Activated CD8-positive, alpha-beta T cell treated with anti-CD3 and anti-CD28 coated beads for 36 hours (primary cell): Measurements from ENCODE around the gene NCS1. TPM values are rescaled to one million over a fixed set of nuclear protein-coding genes. Genes with fewer than 3 reads are reported as not detected.
A peak's percentile ranks its signal among the peaks of the same experiment; 100 is the strongest.

Source experiments
- ATAC-seq: fragments of 200-7000 bp; cut with Tn5 transposase; one replicate; pipeline ENCODE4 v1.10.0; 2021; ENCODE audit warnings: mild to moderate bottlenecking, moderate library complexity
- CTCF ChIA-PET: fragments of 350-600 bp; sonication (Branson Sonifier 250); formaldehyde crosslinking; loops from one replicate; lab custom pipeline; 2021; ENCODE audit warnings: antibody characterized with exemption; lab: Charles Lee
- POLR2A ChIA-PET: fragments of 350-600 bp; sonication (Branson Sonifier 250); formaldehyde crosslinking; loops from one replicate; lab custom pipeline; 2021; ENCODE audit warnings: antibody characterized with exemption; lab: Charles Lee
- DNase-seq: peaks from one replicate; pipeline ENCODE4 v3.0.0-alpha.2; 2020
- H3K27ac Mint-ChIP-seq: one replicate; pipeline ENCODE4 v1.8.0; 2021; ENCODE audit warnings: mild to moderate bottlenecking, mixed read lengths
- H3K27me3 Mint-ChIP-seq: one replicate; pipeline ENCODE4 v1.8.0; 2021; ENCODE audit warnings: mixed read lengths
- H3K36me3 Mint-ChIP-seq: one replicate; pipeline ENCODE4 v1.8.0; 2021; ENCODE audit warnings: low read depth, mixed read lengths
- H3K4me1 Mint-ChIP-seq: one replicate; pipeline ENCODE4 v1.8.0; 2021; ENCODE audit warnings: low read depth, mixed read lengths
- H3K4me3 Mint-ChIP-seq: one replicate; pipeline ENCODE4 v1.8.0; 2021; ENCODE audit warnings: mild to moderate bottlenecking, moderate library complexity, mixed read lengths
- H3K9me3 Mint-ChIP-seq: one replicate; pipeline ENCODE4 v1.8.0; 2021; ENCODE audit warnings: mixed read lengths
- intact Hi-C: fragments of 100-400 bp; cut with micrococcal nuclease; formaldehyde crosslinking; loops from one replicate; pipeline ENCODE4 v1.10.0; 2022
- total RNA-seq, 2 experiments: library from RNA; stranded (reverse); gene quantifications; one replicate each; pipeline ENCODE4 v1.2.3, GENCODE V29; 2021
- TF ChIP-seq, protein P1 (sequence below): fragments of 200-600 bp; IDR thresholded peaks from one replicate; pipeline ENCODE4 v1.8.0; 2022; ENCODE audit warnings: antibody characterized with exemption, mild to moderate bottlenecking

The NCS1 gene
- total RNA-seq, 2 experiments from 2014 or later = 21.2 to 21.3 TPM

DNA sequence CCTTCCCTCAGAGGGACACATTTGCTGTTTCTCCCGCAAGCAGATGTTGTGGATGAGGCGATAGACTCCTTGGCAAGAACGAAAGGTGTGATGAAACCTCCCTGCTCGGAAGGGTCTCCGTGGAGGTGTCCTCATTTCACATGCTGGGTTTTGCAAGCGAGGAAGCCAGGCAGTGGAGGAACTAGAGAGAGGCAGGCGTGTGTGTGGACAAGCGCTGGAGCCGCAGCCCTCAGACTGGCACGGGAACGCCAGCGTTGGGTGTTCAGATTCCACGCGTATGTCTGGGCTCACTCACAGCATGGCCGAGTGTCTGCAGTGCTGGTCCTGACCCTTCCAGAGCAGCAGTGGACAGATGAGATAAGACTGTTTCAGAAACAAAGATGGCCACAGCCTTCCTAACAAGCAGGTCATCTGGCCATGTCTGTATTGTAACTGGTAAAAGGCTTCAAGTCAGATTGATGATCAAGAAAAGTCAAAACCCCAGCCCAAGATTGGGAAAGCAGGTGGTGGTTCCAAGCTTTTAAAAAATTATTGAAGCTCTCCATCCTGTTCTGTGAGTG lies 35.0 kb upstream of the NCS1 start:
- Mint-ChIP-seq H3K9me3 (no peaks in the 10 kb centered on the region), H3K4me3 (no peak overlapping the region), H3K27me3 (no peaks in the 10 kb centered on the region), H3K4me1 (peaks cover 55% of the 10 kb centered on the region), H3K27ac (no peak overlapping the region), H3K36me3 (peaks cover 31% of the 10 kb centered on the region)
- intact Hi-C loops = no loop called here
- TF ChIP-seq, protein P1, sequence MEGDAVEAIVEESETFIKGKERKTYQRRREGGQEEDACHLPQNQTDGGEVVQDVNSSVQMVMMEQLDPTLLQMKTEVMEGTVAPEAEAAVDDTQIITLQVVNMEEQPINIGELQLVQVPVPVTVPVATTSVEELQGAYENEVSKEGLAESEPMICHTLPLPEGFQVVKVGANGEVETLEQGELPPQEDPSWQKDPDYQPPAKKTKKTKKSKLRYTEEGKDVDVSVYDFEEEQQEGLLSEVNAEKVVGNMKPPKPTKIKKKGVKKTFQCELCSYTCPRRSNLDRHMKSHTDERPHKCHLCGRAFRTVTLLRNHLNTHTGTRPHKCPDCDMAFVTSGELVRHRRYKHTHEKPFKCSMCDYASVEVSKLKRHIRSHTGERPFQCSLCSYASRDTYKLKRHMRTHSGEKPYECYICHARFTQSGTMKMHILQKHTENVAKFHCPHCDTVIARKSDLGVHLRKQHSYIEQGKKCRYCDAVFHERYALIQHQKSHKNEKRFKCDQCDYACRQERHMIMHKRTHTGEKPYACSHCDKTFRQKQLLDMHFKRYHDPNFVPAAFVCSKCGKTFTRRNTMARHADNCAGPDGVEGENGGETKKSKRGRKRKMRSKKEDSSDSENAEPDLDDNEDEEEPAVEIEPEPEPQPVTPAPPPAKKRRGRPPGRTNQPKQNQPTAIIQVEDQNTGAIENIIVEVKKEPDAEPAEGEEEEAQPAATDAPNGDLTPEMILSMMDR = no peak
- DNase-seq (no peak), ATAC-seq (no peak)
- CTCF ChIA-PET = no interaction called here
- POLR2A ChIA-PET = interaction anchor here (0.7 kb wide), 1 partner anchor 30 kb away, joined by 5 read pairs; no protein-coding TSS in a partner anchor

DNA sequence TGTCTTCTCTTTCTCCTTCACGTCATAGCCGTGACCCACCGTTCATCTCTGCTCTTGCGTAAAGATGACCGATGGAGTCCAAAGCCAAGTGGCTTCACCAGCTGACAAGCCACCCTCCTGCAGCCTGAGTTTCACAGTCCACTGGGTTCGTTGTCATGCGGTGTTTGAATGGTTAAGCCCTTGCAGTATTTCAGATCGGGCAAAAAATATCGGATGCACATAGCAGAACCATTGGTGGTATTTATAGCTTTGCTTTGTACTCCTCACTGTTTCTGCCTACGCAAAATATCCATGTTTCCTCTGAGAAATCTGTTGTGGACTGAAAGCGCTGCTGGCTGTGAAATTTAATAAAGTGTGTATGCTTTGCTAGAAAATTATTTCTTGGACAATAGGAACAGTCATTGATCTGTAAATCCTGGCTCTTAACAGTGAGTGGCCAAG lies 34.5 kb upstream of the NCS1 start:
- ChIA-PET CTCF (no interaction called here), POLR2A (interaction anchor here (0.7 kb wide), 1 partner anchor 30 kb away, joined by 5 read pairs; no protein-coding TSS in a partner anchor)
- H3K4me3 Mint-ChIP-seq = no peak overlapping the region
- no peaks in the 10 kb centered on the region for H3K9me3 Mint-ChIP-seq
- ATAC-seq (no peak), DNase-seq (no peak)
- intact Hi-C loops = no loop called here
- peaks cover 31% of the 10 kb centered on the region for H3K36me3 Mint-ChIP-seq
- H3K27ac Mint-ChIP-seq = no peak overlapping the region
- TF ChIP-seq, protein P1 = no peak
- peaks cover 60% of the 10 kb centered on the region for H3K4me1 Mint-ChIP-seq
- H3K27me3 Mint-ChIP-seq = no peaks in the 10 kb centered on the region

DNA sequence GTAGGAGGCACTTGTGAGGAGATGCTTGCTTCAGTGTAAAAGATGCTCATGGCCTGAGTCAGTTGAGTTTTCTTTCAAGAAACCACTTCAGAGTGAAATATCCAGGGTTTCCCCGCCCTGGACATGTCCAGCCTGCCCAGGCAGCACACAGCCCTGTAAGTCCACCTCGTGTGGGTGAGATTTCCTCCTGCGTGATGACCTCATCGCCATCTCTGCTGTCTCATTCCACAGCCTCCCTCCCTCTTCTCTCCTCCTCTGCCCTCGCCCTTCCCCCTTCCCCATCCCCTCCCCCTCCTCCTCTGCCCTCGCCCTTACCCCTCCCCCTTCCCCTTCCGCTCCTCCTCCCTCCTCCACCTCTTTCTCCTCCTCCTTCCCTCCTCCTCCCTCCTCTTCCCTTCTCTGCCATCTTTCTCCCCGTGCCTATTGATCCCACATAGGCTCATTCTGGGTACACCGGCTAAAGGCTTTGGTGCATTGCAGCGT lies 34.0 kb upstream of the NCS1 start:
- POLR2A ChIA-PET = interaction anchor here (1.0 to 6.4 kb wide), 2 partner anchors 9 to 184 kb away, joined by 3 to 65 read pairs; no protein-coding TSS in a partner anchor
- no peak overlapping the region for H3K27ac Mint-ChIP-seq
- ATAC-seq (no peak), DNase-seq (no peak)
- CTCF ChIA-PET = no interaction called here
- H3K4me3 Mint-ChIP-seq = no peak overlapping the region
- peaks cover 61% of the 10 kb centered on the region for H3K4me1 Mint-ChIP-seq
- no peaks in the 10 kb centered on the region for H3K9me3 Mint-ChIP-seq
- TF ChIP-seq, protein P1 = no peak
- peaks cover 31% of the 10 kb centered on the region for H3K36me3 Mint-ChIP-seq
- peaks cover under 1% of the 10 kb centered on the region for H3K27me3 Mint-ChIP-seq
- intact Hi-C loops = no loop called here

DNA sequence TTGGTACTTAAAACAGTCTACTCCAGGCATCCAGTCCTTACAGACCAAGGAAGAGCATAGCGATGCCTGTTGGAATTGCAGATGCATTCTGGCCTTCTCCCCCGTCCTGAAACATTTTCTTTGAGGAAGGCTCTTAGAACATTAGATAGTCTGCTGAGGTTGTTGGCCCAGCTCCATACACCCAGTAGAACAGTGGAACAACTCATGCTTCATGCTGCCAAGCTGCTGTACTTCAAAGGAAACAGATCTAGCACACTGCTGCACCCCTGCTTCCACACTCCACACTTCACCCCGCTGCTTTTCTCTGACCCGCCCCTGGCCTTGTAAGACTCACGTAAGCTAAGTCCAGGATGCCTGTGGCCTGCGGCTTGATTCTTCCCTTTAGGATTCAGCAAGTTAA lies 33.4 kb upstream of the NCS1 start:
- Mint-ChIP-seq H3K4me1 (peaks cover 67% of the 10 kb centered on the region), H3K27me3 (peaks cover 6% of the 10 kb centered on the region), H3K4me3 (no peak overlapping the region), H3K27ac (peak overlapping the region; percentile 65), H3K9me3 (no peaks in the 10 kb centered on the region), H3K36me3 (peaks cover 31% of the 10 kb centered on the region)
- CTCF ChIA-PET = no interaction called here
- intact Hi-C loops = no loop called here
- TF ChIP-seq, protein P1 = no peak
- ATAC-seq = peak; percentile 29
- POLR2A ChIA-PET = interaction anchor here (1.0 to 6.4 kb wide), 2 partner anchors 9 to 184 kb away, joined by 3 to 65 read pairs; no protein-coding TSS in a partner anchor
- DNase-seq = peak; percentile 42

DNA sequence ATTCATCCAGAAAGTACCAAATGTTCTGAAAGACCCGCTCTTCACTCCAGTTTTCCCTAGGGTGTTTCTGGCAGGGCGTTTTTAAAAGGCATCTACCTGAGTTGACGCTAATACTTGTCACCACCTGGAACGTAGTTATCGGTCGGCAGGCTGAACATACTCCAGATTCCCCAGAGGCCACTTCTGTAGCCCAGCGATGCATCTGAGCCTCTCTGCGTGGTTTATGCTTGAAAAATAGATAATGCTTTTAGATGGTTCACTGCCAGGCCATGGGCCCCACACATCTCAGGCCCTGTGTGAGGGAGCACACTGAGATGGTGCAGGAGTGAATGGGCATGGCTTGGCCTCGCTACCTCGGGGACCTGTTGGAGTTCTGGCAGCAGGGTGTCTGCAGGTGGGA lies 33.0 kb upstream of the NCS1 start:
- CTCF ChIA-PET = no interaction called here
- Mint-ChIP-seq H3K36me3 (peaks cover 31% of the 10 kb centered on the region), H3K4me1 (peaks cover 70% of the 10 kb centered on the region), H3K9me3 (no peaks in the 10 kb centered on the region), H3K4me3 (no peak overlapping the region), H3K27ac (no peak overlapping the region), H3K27me3 (peaks cover 9% of the 10 kb centered on the region)
- POLR2A ChIA-PET = interaction anchor here (0.5 to 6.4 kb wide), 3 partner anchors 10 to 185 kb away, joined by 3 to 65 read pairs (median 3); no protein-coding TSS in a partner anchor
- TF ChIP-seq, protein P1 = no peak
- ATAC-seq (no peak), DNase-seq (no peak)
- intact Hi-C loops = no loop called here
